Measurements from ENCODE around the gene EPHB3.

The EPHB3 gene

DNA sequence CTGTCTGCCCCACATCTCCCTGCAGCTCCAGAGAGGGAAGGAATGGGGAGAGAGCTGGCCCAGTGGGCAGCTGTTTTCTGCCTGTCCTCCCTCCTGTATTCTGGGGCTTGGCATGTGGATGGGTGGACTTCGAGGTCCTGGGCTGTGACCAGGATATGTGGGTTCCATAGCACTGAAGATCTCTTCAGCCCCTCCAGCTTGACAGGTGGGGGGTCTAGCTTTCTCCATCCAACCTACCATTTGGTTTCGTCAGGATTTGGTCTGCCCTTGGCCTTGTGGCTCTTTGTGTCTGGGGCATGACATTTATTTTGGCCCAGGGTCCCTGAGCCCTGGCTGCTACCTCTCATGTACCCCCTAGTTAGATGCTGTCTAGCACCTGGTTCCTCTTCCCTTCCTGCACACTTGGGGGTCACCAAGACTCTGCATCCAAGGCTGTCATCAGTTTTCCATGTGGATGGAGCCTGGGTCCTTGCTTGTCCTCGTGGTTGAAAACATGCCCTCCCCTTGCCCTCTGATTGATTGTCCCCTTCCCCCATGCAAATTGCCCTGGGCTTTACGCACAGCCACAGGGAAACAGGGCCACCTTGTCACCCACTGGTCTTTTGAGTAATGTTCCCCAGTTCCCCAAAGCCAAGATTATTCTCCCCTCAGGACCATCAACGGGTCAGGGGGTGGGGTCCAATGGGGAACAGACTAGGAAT, 3.2 kb downstream of the EPHB3 start:
- Histone ChIP-seq H3K27me3 (ENCODE audit: control insufficient read depth in 1 of 2, insufficient read depth in 1 of 2, low read length in 2 of 2) (peaks cover 2 to 62% of the 10 kb centered on the region in 2 experiments), H2AK5ac (ENCODE audit: low read length, severe bottlenecking) (no peak overlapping the region), H2AFZ (ENCODE audit: low read depth, low read length) (no peak overlapping the region), H3K79me1 (replicated peaks; ENCODE audit: low read length, poor library complexity, severe bottlenecking) (no peaks in the 10 kb centered on the region), H3K4me1 (ENCODE audit: control insufficient read depth, insufficient read depth, low read depth, low read length) (peaks cover 46% of the 10 kb centered on the region), H3K36me3 (ENCODE audit: control insufficient read depth in 1 of 2, insufficient read depth in 2 of 2, low read depth in 1 of 2, low read length in 2 of 2) (no peaks in the 10 kb centered on the region), H3K4ac (ENCODE audit: low read depth in 1 of 2, low read length in 2 of 2) (no peak overlapping the region), H4K8ac (ENCODE audit: low read length) (peak overlapping the region; percentile 31), H3K23ac (ENCODE audit: low read length in 2 of 2) (peak overlapping the region in 1 of 2 experiments; percentile 34), H2BK12ac (ENCODE audit: low read length in 2 of 2) (peak overlapping the region; percentile 29 to 38), H3K9ac (ENCODE audit: low read length) (peak overlapping the region; percentile 70), H2BK120ac (ENCODE audit: low read depth, low read length) (no peak overlapping the region), H4K91ac (ENCODE audit: low read length) (peak overlapping the region; percentile 31), H3K18ac (ENCODE audit: low read depth in 1 of 2, low read length in 2 of 2) (peak overlapping the region; percentile 12 to 37), H3K4me3 (ENCODE audit: insufficient read depth in 1 of 2, low read depth in 1 of 2, low read length in 2 of 2) (no peak overlapping the region), H3K9me3 (ENCODE audit: control insufficient read depth, low read length) (no peaks in the 10 kb centered on the region), H3K14ac (ENCODE audit: low read length in 2 of 2) (peak overlapping the region in 1 of 2 experiments; percentile 26), H2BK5ac (ENCODE audit: low read depth, low read length, poor library complexity, severe bottlenecking) (no peak overlapping the region), H3K4me2 (ENCODE audit: low read length, poor library complexity, severe bottlenecking) (no peak overlapping the region), H3K27ac (ENCODE audit: low read length, poor library complexity, severe bottlenecking) (no peak overlapping the region), H2BK15ac (ENCODE audit: low read depth, poor library complexity, severe bottlenecking) (no peak overlapping the region)
- no peak for DNase-seq
- 55% methylated on average over 5 of the region's 5 CpGs for WGBS

DNA sequence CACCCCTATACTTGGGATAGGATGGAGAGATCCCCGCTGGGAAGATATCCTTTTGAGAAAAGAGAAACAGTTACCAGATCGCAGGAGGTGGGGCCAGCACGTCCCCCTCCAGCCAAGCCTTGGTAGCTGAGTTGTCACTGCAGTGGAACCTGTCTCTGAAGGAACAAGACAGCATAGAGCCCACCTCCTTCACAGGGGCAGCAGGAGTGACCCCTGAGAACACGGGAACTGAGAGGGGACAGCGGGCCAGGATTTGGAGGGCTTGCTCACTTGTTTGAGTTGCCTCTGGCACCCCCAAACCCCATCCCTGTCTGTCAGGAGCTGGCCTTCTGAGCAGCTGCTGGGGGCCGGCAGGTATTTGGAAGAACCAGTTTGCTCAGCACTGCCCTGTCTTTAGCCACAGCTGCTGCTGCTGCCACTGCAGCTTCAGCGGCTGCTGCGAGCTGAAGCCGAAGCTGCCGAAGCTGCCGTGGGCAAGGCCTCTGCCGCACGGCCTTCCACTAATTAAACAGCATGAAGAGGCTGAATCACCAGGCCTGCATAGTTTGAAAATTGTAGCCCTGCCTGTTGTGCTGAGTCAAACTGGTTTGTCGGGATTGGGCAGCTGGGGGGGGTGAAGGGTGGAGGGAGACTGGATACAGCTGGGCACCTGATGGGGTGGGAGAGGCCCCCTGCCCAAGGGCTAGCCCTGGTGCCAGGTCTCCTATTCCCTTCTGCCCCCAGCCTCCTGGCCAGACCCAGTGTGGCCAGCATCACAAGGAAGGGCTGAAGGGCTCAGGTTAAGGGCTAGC, 4.0 kb downstream of the EPHB3 start:
- peak overlapping the region; percentile 57 to 79 for H2BK12ac ChIP-seq (ENCODE audit: low read length in 2 of 2)
- no peak overlapping the region for H2AK5ac ChIP-seq (ENCODE audit: low read length, severe bottlenecking)
- peaks cover 0 to 62% of the 10 kb centered on the region in 2 experiments for H3K27me3 ChIP-seq (ENCODE audit: control insufficient read depth in 1 of 2, insufficient read depth in 1 of 2, low read length in 2 of 2)
- no peaks in the 10 kb centered on the region for H3K36me3 ChIP-seq (ENCODE audit: control insufficient read depth in 1 of 2, insufficient read depth in 2 of 2, low read depth in 1 of 2, low read length in 2 of 2)
- no peak overlapping the region for H3K27ac ChIP-seq (ENCODE audit: low read length, poor library complexity, severe bottlenecking)
- no peak overlapping the region for H3K4me3 ChIP-seq (ENCODE audit: insufficient read depth in 1 of 2, low read depth in 1 of 2, low read length in 2 of 2)
- H3K79me1 ChIP-seq (replicated peaks; ENCODE audit: low read length, poor library complexity, severe bottlenecking): no peaks in the 10 kb centered on the region
- H2BK15ac ChIP-seq (ENCODE audit: low read depth, poor library complexity, severe bottlenecking): peak overlapping the region; percentile 98
- H4K8ac ChIP-seq (ENCODE audit: low read length): peak overlapping the region; percentile 66
- H2BK5ac ChIP-seq (ENCODE audit: low read depth, low read length, poor library complexity, severe bottlenecking): no peak overlapping the region
- peak overlapping the region; percentile 94 for H4K91ac ChIP-seq (ENCODE audit: low read length)
- 10% methylated on average over 14 of the region's 14 CpGs for WGBS
- no peak overlapping the region for H3K23ac ChIP-seq (ENCODE audit: low read length in 2 of 2)
- H3K18ac ChIP-seq (ENCODE audit: low read depth in 1 of 2, low read length in 2 of 2): peak overlapping the region; percentile 58 to 82
- peak overlapping the region; percentile 70 for H3K9ac ChIP-seq (ENCODE audit: low read length)
- no peak overlapping the region for H3K4me2 ChIP-seq (ENCODE audit: low read length, poor library complexity, severe bottlenecking)
- peak overlapping the region; percentile 78 for H2BK120ac ChIP-seq (ENCODE audit: low read depth, low read length)
- H3K9me3 ChIP-seq (ENCODE audit: control insufficient read depth, low read length): no peaks in the 10 kb centered on the region
- H3K4ac ChIP-seq (ENCODE audit: low read depth in 1 of 2, low read length in 2 of 2): peak overlapping the region; percentile 5 to 66
- peak; percentile 90 for DNase-seq
- H2AFZ ChIP-seq (ENCODE audit: low read depth, low read length): peak overlapping the region; percentile 0
- peaks cover 44% of the 10 kb centered on the region for H3K4me1 ChIP-seq (ENCODE audit: control insufficient read depth, insufficient read depth, low read depth, low read length)
- peak overlapping the region in 1 of 2 experiments; percentile 1 for H3K14ac ChIP-seq (ENCODE audit: low read length in 2 of 2)

DNA sequence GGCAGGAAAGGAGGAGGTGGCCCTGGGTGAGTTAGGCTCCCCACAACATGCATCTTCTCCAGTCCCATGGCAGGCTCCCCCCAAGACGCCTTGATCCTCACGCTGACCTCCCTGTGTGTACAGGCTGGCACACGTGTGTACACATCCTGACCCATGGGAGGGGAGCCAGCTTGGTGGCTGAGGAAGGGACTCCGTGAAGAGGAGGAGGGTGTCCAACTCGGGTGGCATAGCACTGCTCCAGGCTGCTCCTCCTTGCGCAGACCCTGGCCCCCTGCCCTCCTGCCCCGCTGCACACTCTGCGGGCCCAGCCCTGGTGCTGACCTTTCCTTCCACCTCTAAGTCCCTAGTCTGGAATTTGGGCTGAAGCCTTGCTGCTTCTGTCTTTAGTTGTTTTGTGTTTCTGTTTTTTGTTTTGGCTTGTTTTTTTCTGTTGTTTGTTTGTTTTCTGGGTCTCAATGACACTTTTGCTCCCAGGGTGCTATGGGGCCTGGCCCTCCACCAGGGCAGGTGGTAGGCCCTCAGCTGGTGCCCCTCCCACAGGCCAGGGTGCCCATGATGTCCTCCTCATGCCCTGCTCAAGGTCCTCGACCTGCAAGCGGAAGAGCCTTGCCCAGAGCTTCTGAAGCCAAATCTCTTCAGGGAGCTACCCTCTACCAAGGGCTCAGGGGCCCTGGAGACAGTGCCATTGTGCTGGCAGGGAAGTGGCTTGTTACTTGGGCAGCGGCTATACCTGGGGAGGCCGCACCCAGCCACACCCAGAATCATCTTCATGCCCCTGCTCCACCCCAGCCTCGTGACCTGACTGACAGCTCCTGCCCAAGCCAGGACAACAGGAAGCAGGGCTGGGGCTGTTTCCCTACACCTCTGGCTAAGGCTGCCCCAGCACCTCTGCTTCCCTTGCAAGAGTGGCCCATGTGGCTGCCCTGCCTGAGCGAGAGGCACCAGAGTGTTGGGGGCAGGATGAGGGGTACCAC, 5.1 kb downstream of the EPHB3 start:
- H2AFZ ChIP-seq (ENCODE audit: low read depth, low read length): no peak overlapping the region
- no peak overlapping the region for H3K23ac ChIP-seq (ENCODE audit: low read length in 2 of 2)
- peak overlapping the region in 1 of 2 experiments; percentile 93 for H3K14ac ChIP-seq (ENCODE audit: low read length in 2 of 2)
- no peak for DNase-seq
- H3K4me2 ChIP-seq (ENCODE audit: low read length, poor library complexity, severe bottlenecking): no peak overlapping the region
- H2BK5ac ChIP-seq (ENCODE audit: low read depth, low read length, poor library complexity, severe bottlenecking): no peak overlapping the region
- no peak overlapping the region for H3K4me3 ChIP-seq (ENCODE audit: insufficient read depth in 1 of 2, low read depth in 1 of 2, low read length in 2 of 2)
- H2BK12ac ChIP-seq (ENCODE audit: low read length in 2 of 2): peak overlapping the region; percentile 88 to 97
- H3K9ac ChIP-seq (ENCODE audit: low read length): peak overlapping the region; percentile 70
- H3K9me3 ChIP-seq (ENCODE audit: control insufficient read depth, low read length): no peaks in the 10 kb centered on the region
- peaks cover 38% of the 10 kb centered on the region for H3K4me1 ChIP-seq (ENCODE audit: control insufficient read depth, insufficient read depth, low read depth, low read length)
- H3K79me1 ChIP-seq (replicated peaks; ENCODE audit: low read length, poor library complexity, severe bottlenecking): no peaks in the 10 kb centered on the region
- H3K27ac ChIP-seq (ENCODE audit: low read length, poor library complexity, severe bottlenecking): no peak overlapping the region
- H2AK5ac ChIP-seq (ENCODE audit: low read length, severe bottlenecking): no peak overlapping the region
- peak overlapping the region; percentile 54 to 89 for H3K4ac ChIP-seq (ENCODE audit: low read depth in 1 of 2, low read length in 2 of 2)
- H3K18ac ChIP-seq (ENCODE audit: low read depth in 1 of 2, low read length in 2 of 2): peak overlapping the region; percentile 85 to 86
- H2BK120ac ChIP-seq (ENCODE audit: low read depth, low read length): peak overlapping the region; percentile 78
- H4K91ac ChIP-seq (ENCODE audit: low read length): peak overlapping the region; percentile 97
- no peaks in the 10 kb centered on the region for H3K36me3 ChIP-seq (ENCODE audit: control insufficient read depth in 1 of 2, insufficient read depth in 2 of 2, low read depth in 1 of 2, low read length in 2 of 2)
- H2BK15ac ChIP-seq (ENCODE audit: low read depth, poor library complexity, severe bottlenecking): peak overlapping the region; percentile 98
- WGBS: 72% methylated on average over 10 of the region's 14 CpGs
- H3K27me3 ChIP-seq (ENCODE audit: control insufficient read depth in 1 of 2, insufficient read depth in 1 of 2, low read length in 2 of 2): peaks cover 0 to 63% of the 10 kb centered on the region in 2 experiments
- peak overlapping the region; percentile 73 for H4K8ac ChIP-seq (ENCODE audit: low read length)
